ENCODE data around the gene GEMIN8.

The GEMIN8 gene

DNA sequence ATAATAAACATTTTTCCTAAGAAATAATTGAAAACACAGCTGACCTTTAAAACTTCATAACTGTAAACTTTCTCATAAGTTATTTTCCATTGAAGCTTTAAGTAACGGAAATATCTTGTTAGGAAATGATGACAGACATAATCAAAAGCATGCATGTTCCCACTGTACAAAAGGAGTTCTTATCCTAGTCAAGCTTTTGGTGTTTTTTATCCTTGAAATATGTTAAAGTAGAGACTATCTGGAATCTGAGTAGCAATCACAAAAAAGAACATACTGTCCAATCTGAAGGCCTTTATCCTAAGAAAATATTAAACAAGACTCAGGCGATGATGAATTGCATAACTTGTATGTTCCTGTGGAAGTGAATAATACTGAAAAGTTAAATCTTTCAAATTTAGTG, 14.4 kb downstream of the GEMIN8 start:
- DNase-seq = no peak

DNA sequence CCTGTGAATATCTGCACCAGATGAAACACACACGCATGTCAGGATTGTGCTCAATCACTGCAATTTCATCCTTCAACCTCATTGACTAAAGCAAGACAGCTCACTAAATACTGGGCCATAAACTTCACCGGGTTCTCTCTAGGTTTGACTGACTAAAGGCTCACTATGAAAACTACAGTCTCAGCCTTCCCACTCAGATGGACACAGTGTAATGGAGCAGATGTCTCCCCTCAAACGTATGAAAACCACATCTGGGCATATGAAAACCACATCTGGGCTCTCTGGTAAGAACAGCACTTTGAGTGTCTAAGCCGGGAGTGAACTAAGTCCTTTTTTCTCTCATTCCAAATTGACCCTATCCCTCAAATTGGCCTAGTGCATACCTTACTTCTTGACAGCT, 15.2 kb downstream of the GEMIN8 start:
- DNase-seq = no peak

DNA sequence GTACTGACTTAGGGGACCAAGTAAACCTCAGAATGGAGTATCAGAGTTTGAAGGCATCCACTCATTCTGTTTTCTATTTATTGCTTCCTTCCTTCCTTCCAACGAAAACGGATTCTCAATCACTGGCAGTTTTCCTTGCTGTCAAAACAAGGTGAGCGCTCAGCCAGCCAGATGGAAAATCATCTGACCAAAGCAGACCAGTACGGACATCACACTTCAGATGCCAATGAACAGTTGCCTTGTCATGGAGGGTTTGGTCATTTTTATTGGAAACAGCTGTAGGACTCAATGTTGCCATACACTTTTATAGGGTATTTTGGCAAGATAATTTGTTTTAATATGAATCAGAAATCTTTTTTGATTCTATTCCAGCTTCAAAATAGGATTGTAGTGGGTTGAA, 16.6 kb downstream of the GEMIN8 start:
- DNase-seq = no peak

DNA sequence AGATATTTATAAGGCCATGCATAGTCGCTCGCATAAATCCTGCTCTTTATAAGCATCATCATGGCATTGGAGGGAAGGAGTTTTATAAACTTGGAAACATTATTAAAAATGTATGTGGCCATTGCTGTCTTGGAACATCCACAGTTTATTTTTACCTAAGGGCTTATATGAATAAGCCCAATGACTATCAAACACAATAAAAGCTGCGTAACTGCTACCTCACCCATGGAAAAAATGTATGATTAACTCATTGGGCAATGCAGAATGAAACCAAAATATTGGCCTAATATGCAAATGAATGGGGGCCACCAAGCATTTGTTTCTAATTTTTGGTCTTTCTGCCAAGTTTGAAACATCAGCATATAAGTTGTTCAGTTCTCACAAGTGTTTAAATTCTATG, 19.1 kb downstream of the GEMIN8 start:
- DNase-seq = no peak

DNA sequence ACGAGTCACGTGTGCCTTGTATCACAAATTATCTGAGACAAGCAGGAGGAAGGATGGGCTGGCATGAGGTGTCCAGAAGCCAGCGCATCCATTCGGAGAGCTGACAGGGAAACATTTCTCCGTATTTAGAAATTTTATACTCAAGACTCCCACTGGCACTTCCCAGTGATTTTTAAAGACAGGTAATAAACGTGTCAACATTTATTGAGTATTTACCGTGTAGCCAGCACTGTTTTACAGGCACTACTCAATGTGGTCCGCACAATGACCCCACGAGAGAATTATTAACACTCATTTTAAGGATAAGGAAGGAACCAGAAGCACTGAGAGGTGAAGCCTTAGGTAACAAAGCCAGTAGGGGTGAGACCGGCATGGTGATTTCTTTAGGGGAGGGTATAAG, 23.2 kb downstream of the GEMIN8 start:
- no peak for DNase-seq

DNA sequence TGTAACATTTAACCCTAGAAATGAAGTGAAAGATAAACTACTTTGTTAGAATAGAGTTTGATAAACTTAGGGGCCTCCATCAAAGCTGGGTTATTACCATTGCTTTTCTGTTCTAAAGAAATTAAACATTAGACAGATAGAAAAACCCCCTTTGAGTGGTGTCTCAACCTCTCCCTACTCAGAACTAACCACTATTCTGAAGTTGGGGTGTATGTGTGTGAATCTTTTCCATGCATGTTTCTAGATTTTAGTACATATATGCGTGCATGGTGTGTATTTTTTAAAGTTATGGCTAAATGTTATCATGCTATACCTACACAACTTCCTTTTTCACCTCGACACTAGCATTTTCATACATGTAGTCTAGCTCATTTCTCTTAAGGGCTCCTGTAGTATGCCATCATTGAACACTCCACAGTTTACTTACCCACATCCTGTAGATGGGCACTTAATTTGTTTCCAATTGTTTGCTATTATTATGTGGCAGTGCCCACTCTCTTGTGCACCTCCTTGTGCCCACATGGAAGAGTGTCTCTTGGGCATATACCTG, 25.7 kb downstream of the GEMIN8 start:
- DNase-seq = no peak

DNA sequence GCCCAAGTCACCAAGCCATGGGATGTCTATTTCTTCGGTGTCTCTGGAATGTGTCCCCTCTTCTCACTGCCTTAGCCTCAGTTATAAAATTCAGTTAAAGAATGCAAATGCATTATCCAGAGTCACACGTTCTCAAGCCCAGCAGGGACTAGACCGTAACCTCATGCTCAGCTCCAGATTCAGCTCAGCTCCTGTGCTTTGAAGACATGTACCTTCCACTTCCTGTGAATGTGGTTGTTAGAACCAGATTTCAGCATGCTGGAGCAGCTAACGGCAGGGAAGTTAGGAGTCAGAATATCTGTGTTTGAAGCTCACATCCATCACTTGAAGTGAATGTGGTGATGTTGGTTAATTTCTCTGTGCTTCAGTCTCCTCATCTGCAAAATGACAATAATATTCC, 26.7 kb downstream of the GEMIN8 start:
- no peak for DNase-seq

DNA sequence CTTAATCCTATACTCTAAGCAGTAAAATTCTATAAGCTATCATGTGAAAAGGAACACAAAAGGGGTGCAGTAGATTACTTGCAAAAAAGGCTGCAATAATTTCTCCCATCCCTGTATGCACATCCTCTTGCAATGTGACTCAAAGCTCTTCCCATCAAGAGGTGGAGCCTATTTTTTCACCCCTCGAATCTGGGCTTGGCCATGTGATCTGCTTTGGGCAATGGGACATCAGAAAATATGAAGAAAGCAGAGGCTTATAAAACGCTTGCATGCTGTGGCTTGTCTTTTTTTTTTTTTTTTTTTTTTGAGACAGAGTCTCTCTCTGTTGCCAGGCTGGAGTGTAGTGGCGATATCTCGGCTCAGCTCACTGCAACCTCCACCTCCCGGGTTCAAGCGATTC, 33.0 kb downstream of the GEMIN8 start:
- no peak for DNase-seq

DNA sequence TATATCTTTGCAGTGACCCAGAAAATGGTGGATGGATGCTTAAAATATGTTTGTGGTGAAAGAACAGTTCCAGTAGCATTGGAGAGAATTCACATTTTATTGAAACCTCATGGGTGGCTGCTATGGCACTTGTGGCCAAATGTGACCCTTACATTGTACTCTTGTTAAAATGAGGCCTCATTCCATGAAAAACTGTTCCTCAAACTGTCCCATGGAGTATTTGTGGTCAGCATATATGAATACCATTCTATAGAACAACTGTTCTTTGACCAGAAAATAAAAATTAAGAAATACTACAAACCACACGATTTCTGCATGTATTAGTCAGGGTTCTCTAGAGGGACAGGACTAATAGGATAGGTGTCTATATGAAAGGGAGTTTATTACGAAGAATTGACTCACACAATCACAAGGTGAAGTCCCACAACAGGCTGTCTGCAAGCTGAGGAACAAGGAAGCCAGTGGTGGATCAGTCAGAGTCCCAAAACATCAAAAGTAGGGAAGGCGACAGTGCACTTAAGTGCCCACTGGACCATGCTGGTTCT, 35.1 kb downstream of the GEMIN8 start:
- no peak for DNase-seq

DNA sequence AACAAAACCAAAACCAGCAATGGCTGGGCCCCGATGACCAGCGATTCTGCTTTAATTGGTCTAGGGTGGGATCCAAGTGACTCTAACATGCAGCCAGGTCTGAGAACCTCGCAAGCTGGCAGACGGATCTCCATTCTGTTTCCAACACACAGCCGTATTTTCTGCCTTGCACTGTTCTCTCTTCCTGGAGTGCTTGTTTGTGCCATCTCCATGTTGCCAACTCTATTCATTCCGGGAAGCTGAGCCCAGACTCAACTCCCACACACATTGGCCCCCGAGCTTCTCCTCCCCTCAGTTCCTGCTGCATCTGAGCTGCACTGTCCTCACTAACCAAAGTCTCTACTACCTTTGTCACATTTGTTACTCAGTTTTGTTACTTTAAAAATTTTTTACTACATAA, 35.6 kb downstream of the GEMIN8 start:
- DNase-seq = no peak

DNA sequence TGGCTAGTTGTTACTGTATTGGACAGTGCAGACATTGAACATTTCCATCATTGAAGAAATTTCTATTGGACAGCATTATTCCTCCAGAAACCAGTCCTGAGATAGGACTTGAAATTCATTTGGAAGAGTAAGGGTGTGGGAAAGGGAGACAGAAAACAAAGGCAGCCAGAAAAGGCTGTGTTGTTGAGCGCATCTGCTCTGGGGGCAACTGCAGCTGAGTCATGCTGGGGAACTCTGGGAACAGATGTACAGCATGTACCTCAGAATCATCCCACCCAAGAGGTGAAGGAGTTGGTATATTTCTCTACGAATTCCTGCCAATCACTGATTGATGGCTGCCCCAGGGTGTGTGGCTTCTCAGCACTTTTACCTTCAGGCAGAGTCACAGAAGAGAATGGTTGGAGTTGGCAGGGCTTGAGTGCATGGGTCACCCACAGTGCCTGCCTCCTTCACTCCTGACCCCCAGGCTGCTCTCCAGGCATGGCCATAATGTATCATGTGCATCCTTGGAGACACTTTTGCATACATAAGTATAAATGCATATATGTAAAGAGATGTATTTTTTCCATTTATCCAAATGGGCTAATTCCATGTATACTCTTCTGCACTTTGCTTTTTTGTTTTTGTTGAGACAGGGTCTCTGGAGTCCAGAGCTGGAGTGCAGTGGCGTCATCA, 39.4 kb downstream of the GEMIN8 start:
- DNase-seq = no peak

DNA sequence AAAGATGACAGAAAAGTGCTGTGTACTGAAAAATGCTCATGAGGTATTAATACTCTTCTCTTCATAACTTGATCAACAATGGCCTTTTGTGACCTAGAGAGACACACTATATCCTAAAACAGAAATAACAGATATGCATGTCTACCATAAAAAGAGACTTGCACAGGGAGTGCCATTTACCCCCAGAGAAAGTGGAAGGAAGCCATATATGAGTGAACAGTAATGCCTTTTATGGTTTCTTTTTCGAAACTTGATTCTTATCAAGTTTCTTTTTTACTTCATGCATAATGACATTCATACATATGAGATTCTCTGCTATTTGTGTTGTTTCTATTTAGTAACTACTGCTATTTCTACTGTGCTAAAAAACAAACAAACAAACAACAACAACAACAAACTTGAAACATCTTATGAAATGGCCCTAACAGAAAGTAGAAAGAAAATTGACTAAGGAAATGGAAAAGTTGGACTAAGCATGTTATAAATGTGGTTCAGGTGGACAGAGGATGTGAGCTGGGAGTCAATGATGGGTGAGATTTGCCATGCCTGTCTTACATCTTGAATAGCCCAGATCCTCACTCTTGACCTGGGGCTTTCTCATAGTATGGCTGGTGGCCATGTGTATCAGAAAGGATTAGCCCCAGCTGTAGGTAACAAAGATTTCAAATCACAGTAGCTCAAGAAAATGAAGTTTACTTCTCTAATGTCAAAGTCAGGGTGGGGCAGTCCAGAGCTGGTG, 43.8 kb downstream of the GEMIN8 start:
- DNase-seq = no peak

DNA sequence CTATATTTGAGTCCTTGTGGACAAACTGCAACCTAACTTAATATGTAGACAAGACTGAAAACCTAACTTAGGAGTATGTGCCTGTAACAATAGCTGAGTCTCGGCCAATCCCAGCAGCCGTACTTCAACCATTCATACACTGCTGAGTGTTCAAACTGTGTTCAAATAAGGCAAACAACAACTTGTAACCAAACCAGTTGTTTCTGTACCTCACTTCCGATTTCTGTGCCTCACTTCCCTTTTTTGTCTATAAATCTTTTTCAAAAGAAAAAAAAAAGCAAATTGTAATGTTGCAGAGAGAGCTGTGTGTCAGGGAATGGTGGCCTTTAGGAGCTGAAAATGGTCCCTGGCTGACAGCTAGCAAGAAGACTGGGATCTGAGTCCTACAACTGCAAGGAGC, 46.0 kb downstream of the GEMIN8 start:
- no peak for DNase-seq

DNA sequence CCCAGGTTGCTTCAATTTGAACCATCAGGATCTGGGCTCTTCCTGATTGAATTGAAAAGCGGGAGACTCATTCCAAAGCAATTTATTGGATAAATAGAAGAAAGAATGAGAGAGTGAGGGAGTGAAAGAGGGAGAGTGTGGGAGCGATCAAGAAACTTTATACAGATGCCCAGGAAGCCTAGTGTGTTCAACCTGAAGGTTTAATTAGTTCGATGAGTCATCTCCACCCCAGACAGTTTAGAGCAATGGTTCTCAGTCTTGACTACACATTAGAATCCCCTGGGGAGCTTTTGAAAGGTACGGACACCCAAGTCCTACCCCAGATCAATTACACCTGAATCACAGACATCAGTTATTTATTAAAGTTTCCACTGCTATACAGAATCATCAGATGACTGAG, 61.5 kb downstream of the GEMIN8 start:
- DNase-seq = no peak

DNA sequence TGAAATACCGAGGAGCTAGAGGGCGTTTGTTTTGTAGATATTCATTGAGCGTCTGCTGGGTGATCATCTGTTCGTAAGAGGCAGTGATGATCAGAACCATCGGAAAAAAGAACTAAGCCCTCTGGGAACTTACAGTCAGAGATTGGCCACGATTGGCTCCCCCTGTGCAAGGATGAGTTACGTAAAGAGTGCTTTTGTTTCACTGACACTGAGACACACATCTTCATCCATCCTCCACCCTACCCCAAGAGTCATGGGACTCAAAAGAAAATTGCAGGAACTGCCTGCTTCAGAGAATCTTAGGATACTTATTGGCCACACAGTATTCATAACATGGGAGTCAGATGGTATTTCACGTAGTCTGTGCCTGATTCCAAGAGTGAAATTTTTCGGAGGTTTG, 62.1 kb downstream of the GEMIN8 start:
- DNase-seq = no peak

DNA sequence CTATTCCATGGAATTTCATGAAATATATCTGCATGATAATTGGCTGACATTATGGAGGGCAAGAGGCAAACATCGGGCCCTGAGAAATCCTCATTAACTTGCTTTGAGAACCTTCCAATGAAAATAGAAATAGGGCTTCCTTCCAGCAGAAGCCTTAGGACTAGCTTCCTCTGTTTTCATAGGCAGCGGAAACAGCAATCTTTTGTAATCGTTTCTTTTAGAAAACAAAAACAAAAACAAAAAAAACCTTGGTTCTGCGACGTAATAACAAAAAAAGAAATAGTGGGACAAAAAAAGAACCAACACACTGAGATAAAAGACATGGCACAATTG, 62.9 kb downstream of the GEMIN8 start:
- DNase-seq = no peak

DNA sequence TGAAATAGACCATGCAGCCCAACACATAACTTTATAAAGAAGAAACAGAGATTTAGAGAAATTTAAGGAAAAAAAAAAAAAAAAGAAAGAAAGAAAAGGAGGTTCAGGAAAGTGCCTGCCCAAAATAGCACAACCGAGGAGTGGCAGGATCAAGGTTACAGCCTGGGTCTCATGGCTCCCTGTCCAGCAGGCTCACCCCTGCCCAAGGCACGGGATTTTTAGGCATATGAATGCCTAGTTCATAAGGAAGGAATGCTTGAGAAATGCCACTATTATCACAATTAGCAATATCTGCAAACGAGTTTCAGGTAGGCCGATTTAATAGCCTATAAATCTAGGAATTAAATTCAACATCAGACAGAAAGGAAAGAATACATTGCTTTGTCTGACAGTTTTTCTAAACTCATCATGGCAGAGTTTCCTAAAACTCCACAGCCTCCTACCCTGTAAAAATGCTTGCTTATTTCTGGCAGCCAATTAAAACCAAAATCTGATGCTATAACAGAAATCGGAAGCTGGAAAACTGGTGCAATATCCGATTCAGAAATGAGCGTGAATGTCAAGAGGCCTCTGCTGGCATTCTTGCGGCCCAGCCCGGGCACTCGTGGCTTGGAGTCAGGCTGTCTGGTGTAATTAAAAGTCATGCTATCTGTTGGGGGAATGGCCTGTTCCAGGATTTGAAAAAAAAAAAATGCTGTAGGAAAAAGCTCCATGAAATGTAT, 63.5 kb downstream of the GEMIN8 start:
- DNase-seq = no peak

DNA sequence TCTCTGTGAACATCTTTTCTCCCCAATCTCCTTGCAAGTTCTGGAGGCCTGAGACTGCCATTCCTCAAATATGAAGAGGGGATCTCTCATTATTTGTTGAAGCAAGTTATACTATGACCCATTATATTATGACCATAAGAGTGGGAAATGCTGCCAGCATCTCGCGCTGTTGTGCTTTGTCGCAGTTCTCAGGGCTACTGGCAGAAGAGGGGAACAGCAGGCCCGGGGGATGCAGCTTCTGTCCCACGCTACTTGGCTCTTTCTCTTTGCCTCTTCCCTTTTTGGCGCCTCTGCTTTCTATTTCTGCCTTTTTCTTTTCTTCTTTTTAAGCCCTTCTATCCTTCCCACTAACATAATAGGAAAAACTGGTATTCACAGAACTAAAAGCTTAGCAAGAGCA, 64.2 kb downstream of the GEMIN8 start:
- no peak for DNase-seq

DNA sequence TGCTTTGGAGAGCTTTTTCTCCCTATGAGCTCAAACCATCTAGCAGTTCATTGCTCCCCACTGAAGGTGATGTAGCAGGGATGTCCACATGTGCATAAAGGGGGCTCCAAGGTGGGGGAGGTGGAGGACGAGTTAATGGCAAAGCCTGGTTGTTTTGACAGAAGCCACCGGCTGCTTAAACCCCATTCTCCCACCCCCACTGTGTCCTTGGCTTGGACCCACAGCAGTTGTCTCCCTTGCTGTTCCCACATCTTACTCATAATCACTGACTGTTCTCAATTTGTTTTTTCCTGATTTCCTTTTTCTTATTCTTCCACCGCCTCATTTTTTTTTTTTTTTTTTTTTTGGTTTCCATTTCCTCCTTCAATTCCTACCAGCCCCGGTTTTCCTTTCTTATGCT, 72.7 kb downstream of the GEMIN8 start:
- DNase-seq = no peak
